K562 (cell line): ENCODE measurements around the gene RASGRP4. TPM values are rescaled to one million over a fixed set of nuclear protein-coding genes. Genes with fewer than 3 reads are reported as not detected.

Experiments used
- C11orf30 ChIP-seq: fragments of 450-650 bp; IDR thresholded peaks from 2 replicates; pipeline ENCODE4 v1.6.1; 2016; ENCODE audit warnings: low read depth, mild to moderate bottlenecking
- CHCHD3 ChIP-seq: fragments of 250-450 bp; sonication (Bioruptor Pico); IDR thresholded peaks from 2 replicates; pipeline ENCODE4 v2.1.2; 2022; ENCODE audit warnings: mild to moderate bottlenecking
- HDAC3 ChIP-seq: fragments of 450-650 bp; IDR thresholded peaks from 2 replicates; pipeline ENCODE4 v1.6.1; 2018; ENCODE audit warnings: borderline replicate concordance, mild to moderate bottlenecking, moderate library complexity; ENCODE audit not compliant: partially characterized antibody
- KDM1A ChIP-seq, 2 experiments: fragments of 450-650 bp; IDR thresholded peaks; 2 replicates each; pipeline ENCODE4 v1.6.1; 2016; ENCODE audit warnings: mild to moderate bottlenecking in 2 of 2
- MAFK ChIP-seq: IDR thresholded peaks from 2 replicates; pipeline ENCODE4 v1.6.1; 2011; ENCODE audit warnings: low read length, improper control_type of control experiment
- NEUROD1 ChIP-seq: fragments of 150-350 bp; IDR thresholded peaks from 2 replicates; pipeline ENCODE4 v1.6.1; 2014; ENCODE audit warnings: borderline replicate concordance, low read length, low read depth; ENCODE audit not compliant: partially characterized antibody
- NR4A1 ChIP-seq, 2 experiments: fragments of 250-450 bp in 1 of 2; fragments of 450-650 bp in 1 of 2; sonication (Bioruptor Pico) in 1 of 2; IDR thresholded peaks; 2 replicates each; pipeline versions ENCODE4 v1.4.0 to v1.6.1; 2016 to 2020; ENCODE audit warnings: mild to moderate bottlenecking in 2 of 2, missing compliant biosample characterization in 1 of 2, missing genetic modification characterization in 1 of 2, moderate library complexity in 1 of 2
- PHF8 ChIP-seq: fragments of 200-600 bp; sonication (generic); IDR thresholded peaks from 2 replicates; pipeline ENCODE4 v1.6.1; 2012; ENCODE audit warnings: mixed run types, mild to moderate bottlenecking, inconsistent platforms, low read length, moderate library complexity, borderline replicate concordance
- SMARCA4 ChIP-seq: fragments of 450-650 bp; IDR thresholded peaks from 2 replicates; pipeline ENCODE4 v1.6.1; 2016
- SMARCE1 ChIP-seq: fragments of 450-650 bp; IDR thresholded peaks from 2 replicates; pipeline ENCODE4 v1.7.1; 2016; ENCODE audit warnings: mild to moderate bottlenecking
- STAG1 ChIP-seq: sonication (generic); formaldehyde crosslinking; IDR thresholded peaks from 2 replicates; pipeline ENCODE4 v1.5.0; 2020; ENCODE audit warnings: missing genetic modification reagents, borderline replicate concordance
- TAF1 ChIP-seq: IDR thresholded peaks from 2 replicates; pipeline ENCODE4 v1.6.1; 2011; ENCODE audit warnings: mild to moderate bottlenecking, low read length, moderate library complexity; ENCODE audit not compliant: insufficient read depth, control insufficient read depth, severe bottlenecking; ENCODE audit errors: extremely low read depth
- TAF7 ChIP-seq: fragments of 450-650 bp; IDR thresholded peaks from 2 replicates; pipeline ENCODE4 v1.6.1; 2016; ENCODE audit warnings: missing genetic modification characterization, missing compliant biosample characterization
- ZBTB7A ChIP-seq: IDR thresholded peaks from 2 replicates; pipeline ENCODE4 v1.6.1; 2011; ENCODE audit warnings: low read depth, mild to moderate bottlenecking, low read length, moderate library complexity, borderline replicate concordance; ENCODE audit not compliant: control insufficient read depth
- ZNF316 ChIP-seq: fragments of 450-650 bp; IDR thresholded peaks from 2 replicates; pipeline ENCODE4 v1.6.1; 2016
- ZNF780A ChIP-seq: fragments of 250-450 bp; sonication (Bioruptor Pico); IDR thresholded peaks from 2 replicates; pipeline ENCODE4 v1.5.0; 2021; ENCODE audit warnings: mild to moderate bottlenecking
- polyA plus RNA-seq, 8 experiments: library from polyadenylated mRNA; depleted of rRNA in 4 of 8; stranded (reverse) in 5 of 8; unstranded in 3 of 8; fragments of >200 nt; fragmentation: Nextera tagmentation in 2 of 8; fragmentation: Illumina TruSeq in 1 of 8; extraction: Ambion mirVana in 2 of 8; extraction: Trizol in 1 of 8; gene quantifications; 2 replicates each; pipeline versions ENCODE4 v1.2.1 to v1.2.3, GENCODE V29; 2011 to 2014; ENCODE audit warnings: inconsistent platforms in 1 of 8, missing spikeins in 1 of 8
- total RNA-seq, 7 experiments: library from RNA; depleted of rRNA in 6 of 7; stranded (reverse); fragments of >200 nt in 6 of 7; fragmentation: Illumina TruSeq in 2 of 7; extraction: Trizol in 2 of 7; gene quantifications; 2 replicates each; pipeline versions ENCODE4 v1.2.1 to v1.2.3, GENCODE V29; 2011 to 2021; ENCODE audit warnings: low replicate concordance in 1 of 7
- TF ChIP-seq, protein P1 (sequence below): sonication (generic); formaldehyde crosslinking; IDR thresholded peaks from 2 replicates; pipeline ENCODE4 v1.5.0; 2020; ENCODE audit warnings: missing genetic modification reagents
- TF ChIP-seq, protein P2 (sequence below): fragments of 250-450 bp; sonication (Bioruptor Pico); IDR thresholded peaks from 2 replicates; pipeline ENCODE4 v1.8.0; 2022; ENCODE audit warnings: inconsistent platforms, mild to moderate bottlenecking, moderate library complexity, borderline replicate concordance
- TF ChIP-seq, protein P3 (sequence below): IDR thresholded peaks from 2 replicates; pipeline ENCODE4 v1.6.1; 2014; ENCODE audit warnings: antibody characterized with exemption
- TF ChIP-seq, protein P4 (sequence below): sonication (generic); formaldehyde crosslinking; IDR thresholded peaks from 2 replicates; pipeline ENCODE4 v1.8.1; 2023; ENCODE audit warnings: mild to moderate bottlenecking, missing genetic modification reagents
- TF ChIP-seq, protein P5 (sequence below): fragments of 200-800 bp; sonication (Bioruptor generic); IDR thresholded peaks from 2 replicates; pipeline ENCODE4 v1.6.1; 2017; ENCODE audit warnings: missing genetic modification characterization, missing compliant biosample characterization

Gene RASGRP4
- total and polyA plus RNA-seq, 9 of the 15 experiments (the other 6 are each of a cell fraction or from before 2014, with no cell fraction given), result 0.39 to 4.6 (median 3.8) TPM

DNA sequence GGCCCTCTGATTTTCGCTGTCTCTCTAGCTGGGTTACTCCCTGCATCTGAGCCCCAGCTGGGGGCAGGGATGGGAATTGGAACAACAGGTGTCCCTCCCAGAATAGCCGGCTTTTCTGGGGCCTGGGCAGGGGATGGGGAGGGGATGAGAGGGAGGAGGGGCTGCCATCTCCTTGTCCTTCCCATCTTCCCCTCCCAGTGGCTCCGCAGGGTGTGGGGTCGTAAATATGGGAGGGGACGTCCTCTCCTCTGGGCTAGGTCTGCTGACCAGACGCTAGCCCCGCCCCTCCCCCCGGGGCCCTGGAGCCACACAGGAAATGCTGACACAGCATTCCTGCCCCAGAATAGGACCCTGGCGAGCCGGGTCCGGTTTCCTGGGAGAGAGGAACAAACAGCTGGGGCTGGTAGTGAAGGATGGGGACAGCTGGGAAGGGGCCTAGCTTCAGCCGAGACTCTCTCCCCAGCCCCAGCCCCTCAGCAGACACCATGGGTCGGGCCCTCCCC, 8.6 kb upstream of the RASGRP4 start (continued):
- TF ChIP-seq C11orf30, result peak; percentile 100
- peak; percentile 41; the same call in 1 of the 2 replicates for TF ChIP-seq ZBTB7A
- no peak for TF ChIP-seq TAF1
- peak; percentile 100 for TF ChIP-seq MAFK
- TF ChIP-seq, protein P1, sequence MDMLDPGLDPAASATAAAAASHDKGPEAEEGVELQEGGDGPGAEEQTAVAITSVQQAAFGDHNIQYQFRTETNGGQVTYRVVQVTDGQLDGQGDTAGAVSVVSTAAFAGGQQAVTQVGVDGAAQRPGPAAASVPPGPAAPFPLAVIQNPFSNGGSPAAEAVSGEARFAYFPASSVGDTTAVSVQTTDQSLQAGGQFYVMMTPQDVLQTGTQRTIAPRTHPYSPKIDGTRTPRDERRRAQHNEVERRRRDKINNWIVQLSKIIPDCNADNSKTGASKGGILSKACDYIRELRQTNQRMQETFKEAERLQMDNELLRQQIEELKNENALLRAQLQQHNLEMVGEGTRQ (CRISPR knock-in tag), result no peak
- TF ChIP-seq, protein P2, sequence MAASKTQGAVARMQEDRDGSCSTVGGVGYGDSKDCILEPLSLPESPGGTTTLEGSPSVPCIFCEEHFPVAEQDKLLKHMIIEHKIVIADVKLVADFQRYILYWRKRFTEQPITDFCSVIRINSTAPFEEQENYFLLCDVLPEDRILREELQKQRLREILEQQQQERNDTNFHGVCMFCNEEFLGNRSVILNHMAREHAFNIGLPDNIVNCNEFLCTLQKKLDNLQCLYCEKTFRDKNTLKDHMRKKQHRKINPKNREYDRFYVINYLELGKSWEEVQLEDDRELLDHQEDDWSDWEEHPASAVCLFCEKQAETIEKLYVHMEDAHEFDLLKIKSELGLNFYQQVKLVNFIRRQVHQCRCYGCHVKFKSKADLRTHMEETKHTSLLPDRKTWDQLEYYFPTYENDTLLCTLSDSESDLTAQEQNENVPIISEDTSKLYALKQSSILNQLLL (CRISPR knock-in tag), result no peak
- no peak for TF ChIP-seq CHCHD3 (CRISPR knock-in tag)
- TF ChIP-seq, protein P3, sequence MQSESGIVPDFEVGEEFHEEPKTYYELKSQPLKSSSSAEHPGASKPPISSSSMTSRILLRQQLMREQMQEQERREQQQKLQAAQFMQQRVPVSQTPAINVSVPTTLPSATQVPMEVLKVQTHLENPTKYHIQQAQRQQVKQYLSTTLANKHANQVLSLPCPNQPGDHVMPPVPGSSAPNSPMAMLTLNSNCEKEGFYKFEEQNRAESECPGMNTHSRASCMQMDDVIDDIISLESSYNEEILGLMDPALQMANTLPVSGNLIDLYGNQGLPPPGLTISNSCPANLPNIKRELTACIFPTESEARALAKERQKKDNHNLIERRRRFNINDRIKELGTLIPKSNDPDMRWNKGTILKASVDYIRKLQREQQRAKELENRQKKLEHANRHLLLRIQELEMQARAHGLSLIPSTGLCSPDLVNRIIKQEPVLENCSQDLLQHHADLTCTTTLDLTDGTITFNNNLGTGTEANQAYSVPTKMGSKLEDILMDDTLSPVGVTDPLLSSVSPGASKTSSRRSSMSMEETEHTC, result no peak
- peak; percentile 19; the same call in 1 of the 2 replicates for TF ChIP-seq PHF8
- TF ChIP-seq ZNF316, result peak; percentile 100
- TF ChIP-seq SMARCA4, result 0 out of 2 replicates have a peak, but pooled peaks have one; percentile 25
- TF ChIP-seq, protein P4, sequence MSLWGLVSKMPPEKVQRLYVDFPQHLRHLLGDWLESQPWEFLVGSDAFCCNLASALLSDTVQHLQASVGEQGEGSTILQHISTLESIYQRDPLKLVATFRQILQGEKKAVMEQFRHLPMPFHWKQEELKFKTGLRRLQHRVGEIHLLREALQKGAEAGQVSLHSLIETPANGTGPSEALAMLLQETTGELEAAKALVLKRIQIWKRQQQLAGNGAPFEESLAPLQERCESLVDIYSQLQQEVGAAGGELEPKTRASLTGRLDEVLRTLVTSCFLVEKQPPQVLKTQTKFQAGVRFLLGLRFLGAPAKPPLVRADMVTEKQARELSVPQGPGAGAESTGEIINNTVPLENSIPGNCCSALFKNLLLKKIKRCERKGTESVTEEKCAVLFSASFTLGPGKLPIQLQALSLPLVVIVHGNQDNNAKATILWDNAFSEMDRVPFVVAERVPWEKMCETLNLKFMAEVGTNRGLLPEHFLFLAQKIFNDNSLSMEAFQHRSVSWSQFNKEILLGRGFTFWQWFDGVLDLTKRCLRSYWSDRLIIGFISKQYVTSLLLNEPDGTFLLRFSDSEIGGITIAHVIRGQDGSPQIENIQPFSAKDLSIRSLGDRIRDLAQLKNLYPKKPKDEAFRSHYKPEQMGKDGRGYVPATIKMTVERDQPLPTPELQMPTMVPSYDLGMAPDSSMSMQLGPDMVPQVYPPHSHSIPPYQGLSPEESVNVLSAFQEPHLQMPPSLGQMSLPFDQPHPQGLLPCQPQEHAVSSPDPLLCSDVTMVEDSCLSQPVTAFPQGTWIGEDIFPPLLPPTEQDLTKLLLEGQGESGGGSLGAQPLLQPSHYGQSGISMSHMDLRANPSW (CRISPR knock-in tag), result no peak
- peak; percentile 12 for TF ChIP-seq NEUROD1
- TF ChIP-seq NR4A1 (CRISPR knock-in tag; IDR thresholded peaks at IDR 0.05), result no peak
- TF ChIP-seq NR4A1 (tag; IDR thresholded peaks at IDR 0.05), result no peak
- TF ChIP-seq KDM1A (IDR thresholded peaks at IDR 0.05), result peak in 1 of 2 experiments; percentile 38; a peak in 1 of 4 replicates
- TF ChIP-seq ZNF780A (CRISPR knock-in tag), result no peak
- TF ChIP-seq STAG1, result no peak
- TF ChIP-seq, protein P5, sequence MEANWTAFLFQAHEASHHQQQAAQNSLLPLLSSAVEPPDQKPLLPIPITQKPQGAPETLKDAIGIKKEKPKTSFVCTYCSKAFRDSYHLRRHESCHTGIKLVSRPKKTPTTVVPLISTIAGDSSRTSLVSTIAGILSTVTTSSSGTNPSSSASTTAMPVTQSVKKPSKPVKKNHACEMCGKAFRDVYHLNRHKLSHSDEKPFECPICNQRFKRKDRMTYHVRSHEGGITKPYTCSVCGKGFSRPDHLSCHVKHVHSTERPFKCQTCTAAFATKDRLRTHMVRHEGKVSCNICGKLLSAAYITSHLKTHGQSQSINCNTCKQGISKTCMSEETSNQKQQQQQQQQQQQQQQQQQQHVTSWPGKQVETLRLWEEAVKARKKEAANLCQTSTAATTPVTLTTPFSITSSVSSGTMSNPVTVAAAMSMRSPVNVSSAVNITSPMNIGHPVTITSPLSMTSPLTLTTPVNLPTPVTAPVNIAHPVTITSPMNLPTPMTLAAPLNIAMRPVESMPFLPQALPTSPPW (CRISPR knock-in tag), result peak; percentile 40; the same call in 1 of the 2 replicates
- TF ChIP-seq TAF7 (tag), result no peak
- no peak for TF ChIP-seq HDAC3
- peak; percentile 33; the same call in 1 of the 2 replicates for TF ChIP-seq SMARCE1
